ENCODE results near the gene SAP30L.

Gene SAP30L

GRCh38 chr5:154465169-154465568 lies 19.4 kb downstream of the SAP30L start:
- H3K27ac ChIP-seq = no peak overlapping the region
- H3K4me1 ChIP-seq (ENCODE audit: control insufficient read depth in 1 of 2, insufficient read depth in 1 of 2, low read depth in 1 of 2, low read length in 1 of 2) = peaks cover 7 to 13% of the 10 kb centered on the region in 2 experiments
- H3K36me3 ChIP-seq = peaks cover 12% of the 10 kb centered on the region
- H3K9me3 ChIP-seq = no peaks in the 10 kb centered on the region
- peaks cover 27% of the 10 kb centered on the region for H3K27me3 ChIP-seq
- TF ChIP-seq CTCF (IDR thresholded peaks at IDR 0.05) = no peak
- no peak overlapping the region for H3K4me3 ChIP-seq (ENCODE audit: low read depth in 1 of 2, low read length in 1 of 2)

- TF ChIP-seq CTCF (IDR thresholded peaks at IDR 0.05) = no peak
- Histone ChIP-seq H3K27me3 (peaks cover 37% of the 10 kb centered on the region), H3K27ac (no peak overlapping the region), H3K4me3 (ENCODE audit: low read depth in 1 of 2, low read length in 1 of 2) (no peak overlapping the region), H3K9me3 (no peaks in the 10 kb centered on the region), H3K4me1 (ENCODE audit: control insufficient read depth in 1 of 2, insufficient read depth in 1 of 2, low read depth in 1 of 2, low read length in 1 of 2) (peaks cover 7 to 13% of the 10 kb centered on the region in 2 experiments), H3K36me3 (peaks cover 5% of the 10 kb centered on the region)
Observed at GRCh38 chr5:154466147-154466546, 20.4 kb downstream of the SAP30L start.

GRCh38 chr5:154466671-154467070 lies 20.9 kb downstream of the SAP30L start:
- H3K27ac ChIP-seq = no peak overlapping the region
- no peak overlapping the region for H3K4me3 ChIP-seq (ENCODE audit: low read depth in 1 of 2, low read length in 1 of 2)
- no peaks in the 10 kb centered on the region for H3K9me3 ChIP-seq
- H3K27me3 ChIP-seq = peaks cover 42% of the 10 kb centered on the region
- no peaks in the 10 kb centered on the region for H3K36me3 ChIP-seq
- H3K4me1 ChIP-seq (ENCODE audit: control insufficient read depth in 1 of 2, insufficient read depth in 1 of 2, low read depth in 1 of 2, low read length in 1 of 2) = peaks cover 7 to 13% of the 10 kb centered on the region in 2 experiments
- TF ChIP-seq CTCF (IDR thresholded peaks at IDR 0.05) = no peak

- Histone ChIP-seq H3K4me3 (ENCODE audit: low read depth in 1 of 2, low read length in 1 of 2) (no peak overlapping the region), H3K27ac (no peak overlapping the region), H3K9me3 (no peaks in the 10 kb centered on the region), H3K27me3 (peaks cover 53% of the 10 kb centered on the region), H3K4me1 (ENCODE audit: control insufficient read depth in 1 of 2, insufficient read depth in 1 of 2, low read depth in 1 of 2, low read length in 1 of 2) (peaks cover 7 to 13% of the 10 kb centered on the region in 2 experiments), H3K36me3 (no peaks in the 10 kb centered on the region)
- peak; percentile 69 for TF ChIP-seq CTCF (IDR thresholded peaks at IDR 0.05)
Observed at GRCh38 chr5:154467655-154468354, 22.0 kb downstream of the SAP30L start.

GRCh38 chr5:154470137-154470536 lies 24.3 kb downstream of the SAP30L start:
- Histone ChIP-seq H3K27ac (no peak overlapping the region), H3K9me3 (no peaks in the 10 kb centered on the region), H3K27me3 (peaks cover 77% of the 10 kb centered on the region), H3K4me1 (ENCODE audit: control insufficient read depth in 1 of 2, insufficient read depth in 1 of 2, low read depth in 1 of 2, low read length in 1 of 2) (peaks cover 4 to 9% of the 10 kb centered on the region in 2 experiments), H3K36me3 (no peaks in the 10 kb centered on the region), H3K4me3 (ENCODE audit: low read depth in 1 of 2, low read length in 1 of 2) (no peak overlapping the region)
- TF ChIP-seq CTCF (IDR thresholded peaks at IDR 0.05) = no peak

Measured in neutrophil (primary cell).